Heart left ventricle (tissue), 16 donors: ENCODE data around the gene GAP43. TPM values are rescaled to one million over a fixed set of nuclear protein-coding genes. Genes with fewer than 3 reads are reported as not detected.
A peak's percentile ranks its signal among the peaks of the same experiment; 100 is the strongest.

Experiments
- ATAC-seq, 4 donors: fragments of 200-7000 bp; cut with Tn5 transposase; one replicate each; pipeline ENCODE4 v1.9.1; 2020 to 2022; ENCODE audit warnings: moderate library complexity in 4 of 4, mild to moderate bottlenecking in 3 of 4, moderate number of reproducible peaks in 1 of 4
- DNase-seq, 5 donors: peaks; one replicate each; pipeline ENCODE4 v3.0.0-alpha.2; 2020
- H3K27ac ChIP-seq, 12 donors: fragments of 200-600 bp; sonication (generic) in 4 of 12; one replicate each; pipeline versions ENCODE4 v1.5.0 to v1.8.0; 2016 to 2022; ENCODE audit warnings: mild to moderate bottlenecking in 2 of 12
- H3K27me3 ChIP-seq, 9 donors: fragments of 200-600 bp; sonication (generic) in 2 of 9; one replicate each; pipeline versions ENCODE4 v1.5.1 to v1.8.0; 2016 to 2022; ENCODE audit warnings: mild to moderate bottlenecking in 3 of 9
- H3K36me3 ChIP-seq, 9 donors: fragments of 200-600 bp; sonication (generic) in 2 of 9; one replicate each; pipeline versions ENCODE4 v1.5.0 to v1.8.0; 2018 to 2022; ENCODE audit warnings: mild to moderate bottlenecking in 2 of 9
- H3K4me1 ChIP-seq, 12 donors: fragments of 200-600 bp; sonication (generic) in 4 of 12; one replicate each; pipeline versions ENCODE4 v1.5.0 to v1.8.0; 2016 to 2022; ENCODE audit warnings: mild to moderate bottlenecking in 3 of 12
- H3K4me3 ChIP-seq, 12 donors: fragments of 200-600 bp; sonication (generic) in 4 of 12; one replicate each; pipeline versions ENCODE4 v1.5.0 to v1.8.0; 2017 to 2022; ENCODE audit warnings: mild to moderate bottlenecking in 9 of 12, moderate library complexity in 4 of 12
- H3K9me3 ChIP-seq, 12 donors: fragments of 200-600 bp; sonication (generic) in 4 of 12; one replicate each; pipeline versions ENCODE4 v1.5.0 to v1.8.0; 2016 to 2022; ENCODE audit warnings: mild to moderate bottlenecking in 1 of 12
- CTCF ChIP-seq, 12 donors: fragments of 200-600 bp; sonication (generic) in 4 of 12; IDR thresholded peaks; one replicate each; pipeline versions ENCODE4 v1.5.0 to v1.8.0; 2018 to 2022; ENCODE audit warnings: antibody characterized with exemption in 12 of 12, mild to moderate bottlenecking in 5 of 12
- POLR2A ChIP-seq, 2 donors: fragments of 450-650 bp; IDR thresholded peaks; one replicate each; pipeline ENCODE4 v1.6.1; 2017; ENCODE audit warnings: antibody characterized with exemption in 2 of 2, mild to moderate bottlenecking in 2 of 2, moderate library complexity in 2 of 2
- WGBS, 4 donors: extraction: QIAGEN DNeasy Blood & Tissue Kit in 2 of 4; methylation state at CpG; one replicate each; pipeline versions ENCODE4 v1.1.5 to v1.1.7; 2013 to 2018; 5-methylcytosine and 5-hydroxymethylcytosine counted together
- intact Hi-C, 10 donors: fragments of 100-400 bp; cut with DNase I; formaldehyde crosslinking; loops; one replicate each; pipeline versions ENCODE4 v1.11.1 to v1.14.2; 2022
- polyA plus RNA-seq, 2 donors: library from polyadenylated mRNA; stranded (reverse); fragments of 200-250 nt; gene quantifications; one replicate each; pipeline ENCODE4 v1.2.3, GENCODE V29; 2013
- total RNA-seq, 9 donors: library from RNA; depleted of rRNA in 2 of 9; stranded (reverse); fragments of >200 nt in 2 of 9; fragmentation: NEBNext Ultra II Directional in 3 of 9; extraction: Animal tissue kit (Norgen Biotek cat#: 25700) in 3 of 9; gene quantifications; one replicate each; pipeline versions ENCODE4 v1.1.0 to v1.2.4, GENCODE V29; 2016 to 2023
- donor health status: ischemic (EF 13 %, LVEDD 7.1; RV severe dilation, severe dysfunction).
- donor health status: healthy with polysubstance abuse.
- donor health status: DM: no; HTN: yes; CAD: no.
- donor health status: DM: no; HTN: no; CAD: no.
- donor health status: ischemic (EF 25% LVEDD 6.9; RV normal size, moderate dysfunction).
- donor health status: ischemic (EF 25% LVEDD 5.7; RV mildly dilated, moderate dysfunction).
- donor health status: healthy.
- donor health status: DM: yes; HTN: yes; CAD: no.
- donor health status: ischemic (EF 35%, LVEDD 5.7; RV mildly dilated, moderate dysfunction).
- donor health status: nonischemic (EF 11% LVEDD 7.7; RV severe dilation, severe dysfunction).
- donor health status: DM: yes; HTN: yes; CAD: no.
- donor health status: PGD.
- donor health status: ischemic (EF 29% LVEDD 5.4; RV normal size, mild dysfunction).
- donor health status: nonischemic (EF 23%, LVEDD 6.1; RV moderate dilation, normal function).

GAP43 gene
- total and polyA plus RNA-seq, 11 donors, result 0.11 to 4.7 (median 1.2) TPM; not detected in 1

DNA sequence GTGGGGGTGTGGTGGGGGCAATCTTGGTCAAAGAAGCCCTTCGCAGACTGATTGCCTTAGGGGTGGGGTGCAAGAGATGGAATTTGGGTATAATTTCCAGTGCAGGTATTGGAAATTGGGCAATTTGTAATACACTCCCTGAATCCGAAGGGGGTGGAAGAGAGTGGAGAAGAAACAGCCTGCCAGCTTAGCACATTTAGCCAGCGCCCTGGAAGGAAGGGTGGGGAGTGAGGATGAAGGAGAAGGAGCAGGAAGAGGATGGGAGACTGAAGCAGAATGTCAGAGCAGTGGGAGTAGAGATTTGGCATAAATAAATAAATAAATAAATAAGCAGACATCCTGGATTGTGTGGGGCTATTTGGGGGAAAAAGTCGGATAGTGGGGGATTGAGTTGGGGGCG, 1.6 kb downstream of the GAP43 start:
- no peak overlapping the region for H3K27ac ChIP-seq
- no peaks in the 10 kb centered on the region for H3K9me3 ChIP-seq
- intact Hi-C loops, result no loop called here
- DNase-seq, result no peak
- H3K4me3 ChIP-seq, result peak overlapping the region in 1 of 12 donors; percentile 58
- no peaks in the 10 kb centered on the region for H3K36me3 ChIP-seq
- peaks cover 0 to 25% (median 9%) of the 10 kb centered on the region in 9 donors for H3K27me3 ChIP-seq
- 37 to 56% (median 50%) methylated on average over 5 of the region's 5 CpGs for WGBS, 4 donors
- ATAC-seq, result no peak
- peaks cover 0 to 11% (median 8%) of the 10 kb centered on the region in 12 donors for H3K4me1 ChIP-seq
- TF ChIP-seq CTCF (IDR thresholded peaks at IDR 0.05) (no peak), POLR2A (IDR thresholded peaks at IDR 0.05) (no peak)

GRCh38 chr3:115626006-115626409, 2.7 kb downstream of the GAP43 start:
- Histone ChIP-seq H3K9me3 (no peaks in the 10 kb centered on the region), H3K36me3 (no peaks in the 10 kb centered on the region), H3K4me1 (peaks cover 0 to 11% (median 8%) of the 10 kb centered on the region in 12 donors), H3K27me3 (peaks cover 0 to 25% (median 9%) of the 10 kb centered on the region in 9 donors), H3K27ac (no peak overlapping the region), H3K4me3 (no peak overlapping the region)
- intact Hi-C loops, result no loop called here
- TF ChIP-seq CTCF (IDR thresholded peaks at IDR 0.05), result no peak
- no peak for TF ChIP-seq POLR2A (IDR thresholded peaks at IDR 0.05)
- 31 to 51% (median 41%) methylated on average over 5 of the region's 5 CpGs for WGBS, 4 donors
- DNase-seq (no peak), ATAC-seq (no peak)

DNA sequence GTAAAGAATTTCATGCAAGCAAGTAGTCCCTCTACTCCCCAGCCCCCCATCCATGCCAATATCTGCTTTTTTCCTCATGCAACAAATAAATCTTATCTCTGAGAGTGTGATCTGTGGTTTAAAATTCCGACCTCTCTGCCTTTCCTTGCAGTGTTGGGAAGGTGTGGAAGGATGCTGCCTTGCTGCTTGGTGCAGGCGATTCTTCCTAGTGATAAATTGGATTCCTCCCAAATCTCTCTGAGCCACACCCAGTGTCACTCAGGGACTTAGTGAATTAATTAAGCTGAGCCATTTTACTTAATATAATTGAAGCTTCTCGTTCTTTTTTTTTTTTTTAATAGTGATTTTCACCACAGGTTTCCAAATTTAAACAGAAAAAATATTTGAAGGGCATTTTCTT, 3.4 kb downstream of the GAP43 start:
- ATAC-seq (no peak), DNase-seq (no peak)
- H3K9me3 ChIP-seq, result no peaks in the 10 kb centered on the region
- no peaks in the 10 kb centered on the region for H3K36me3 ChIP-seq
- TF ChIP-seq CTCF (IDR thresholded peaks at IDR 0.05), result no peak
- TF ChIP-seq POLR2A (IDR thresholded peaks at IDR 0.05), result no peak
- peaks cover 0 to 11% (median 8%) of the 10 kb centered on the region in 12 donors for H3K4me1 ChIP-seq
- H3K27ac ChIP-seq, result no peak overlapping the region
- WGBS, 4 donors, result 29 to 35% (median 31%) methylated on average over 3 of the region's 3 CpGs
- H3K27me3 ChIP-seq, result peaks cover 0 to 25% (median 9%) of the 10 kb centered on the region in 9 donors
- intact Hi-C loops, result no loop called here
- H3K4me3 ChIP-seq, result no peak overlapping the region

GRCh38 chr3:115627180-115628074, 4.1 kb downstream of the GAP43 start:
- intact Hi-C loops, result no loop called here

More at GRCh38 chr3:115627180-115628074, 4.1 kb downstream of the GAP43 start:
- DNase-seq (no peak), ATAC-seq (no peak)
- H3K9me3 ChIP-seq, result no peaks in the 10 kb centered on the region
- peaks cover 0 to 25% (median 9%) of the 10 kb centered on the region in 9 donors for H3K27me3 ChIP-seq
- WGBS, 4 donors, result 62 to 68% (median 62%) methylated on average over 3 of the region's 3 CpGs
- H3K36me3 ChIP-seq, result no peaks in the 10 kb centered on the region
- TF ChIP-seq CTCF (IDR thresholded peaks at IDR 0.05) (no peak), POLR2A (IDR thresholded peaks at IDR 0.05) (no peak)
- H3K4me1 ChIP-seq, result peaks cover 0 to 11% (median 8%) of the 10 kb centered on the region in 12 donors
- no peak overlapping the region for H3K4me3 ChIP-seq
- H3K27ac ChIP-seq, result no peak overlapping the region
